Caki2 (cell line): ENCODE data around the gene ACOX2. TPM values are rescaled to one million over a fixed set of nuclear protein-coding genes. Genes with fewer than 3 reads are reported as not detected.
A peak's percentile ranks its signal among the peaks of the same experiment; 100 is the strongest.

Experiments
- DNase-seq: peaks from one replicate; pipeline ENCODE4 v3.0.0-alpha.2; 2015; ENCODE audit warnings: low read depth
- in situ Hi-C: cut with HindIII; loops from 2 replicates; pipeline ENCODE4 v1.10.0; 2016; ENCODE audit warnings: low sequenced_read_pairs, low pct_unique_long_range_greater_than_20kb, mixed read lengths
- total RNA-seq: library from RNA; depleted of rRNA; stranded (reverse); fragments of >200 nt; shearing (Covaris generic); gene quantifications from 2 replicates; pipeline ENCODE4 v1.2.3, GENCODE V29; 2014; ENCODE audit warnings: low replicate concordance; rRNA removed

ACOX2 gene
- total RNA-seq, 1 experiment from 2014 or later = 2.0 TPM

GRCh38 chr3:58464866-58465265 lies 72.1 kb downstream of the ACOX2 start:
- in situ Hi-C loops = no loop called here
- DNase-seq = no peak

- in situ Hi-C loops = no loop called here
Observed at GRCh38 chr3:58463942-58464271, 73.1 kb downstream of the ACOX2 start.

GRCh38 chr3:58463181-58463941 lies 73.6 kb downstream of the ACOX2 start:
- in situ Hi-C loops = no loop called here
- peak; percentile 70 for DNase-seq

More at GRCh38 chr3:58463942-58464271, 73.1 kb downstream of the ACOX2 start:
- DNase-seq = no peak

GRCh38 chr3:58462829-58463180 lies 74.2 kb downstream of the ACOX2 start:
- DNase-seq = no peak
- in situ Hi-C loops = no loop called here

- no peak for DNase-seq
- in situ Hi-C loops = no loop called here
Observed at GRCh38 chr3:58459160-58459559, 77.8 kb downstream of the ACOX2 start.

Other genes starting within 250 kb of the ACOX2 start
- 5.2 and 7.7 TPM in 2 replicates for gene RPP14, start 230.9 kb downstream of the ACOX2 start, total RNA-seq
- 7.9 and 8.7 TPM in 2 replicates for gene HTD2, start 230.7 kb downstream of the ACOX2 start, total RNA-seq
- gene PXK, start 204.3 kb downstream of the ACOX2 start, total RNA-seq = 14.8 and 18.2 TPM in 2 replicates
- 54.8 and 86.1 TPM in 2 replicates for gene PDHB, start 103.4 kb downstream of the ACOX2 start, total RNA-seq
- gene KCTD6, start 45.1 kb downstream of the ACOX2 start, total RNA-seq = 2.7 and 3.5 TPM in 2 replicates
- not detected in 2 replicates for gene FAM107A, start 40.2 kb upstream of the ACOX2 start, total RNA-seq
- gene FAM3D, start 129.6 kb upstream of the ACOX2 start, total RNA-seq = not detected in 2 replicates